Limb (tissue), 2 donors: Measurements from ENCODE around the gene ZNF655.

Source experiments
- DNase-seq, 2 donors: peaks; one replicate each; pipeline ENCODE4 v3.0.0-alpha.2; 2016; ENCODE audit errors: extremely low spot score in 2 of 2

ZNF655 gene

DNA sequence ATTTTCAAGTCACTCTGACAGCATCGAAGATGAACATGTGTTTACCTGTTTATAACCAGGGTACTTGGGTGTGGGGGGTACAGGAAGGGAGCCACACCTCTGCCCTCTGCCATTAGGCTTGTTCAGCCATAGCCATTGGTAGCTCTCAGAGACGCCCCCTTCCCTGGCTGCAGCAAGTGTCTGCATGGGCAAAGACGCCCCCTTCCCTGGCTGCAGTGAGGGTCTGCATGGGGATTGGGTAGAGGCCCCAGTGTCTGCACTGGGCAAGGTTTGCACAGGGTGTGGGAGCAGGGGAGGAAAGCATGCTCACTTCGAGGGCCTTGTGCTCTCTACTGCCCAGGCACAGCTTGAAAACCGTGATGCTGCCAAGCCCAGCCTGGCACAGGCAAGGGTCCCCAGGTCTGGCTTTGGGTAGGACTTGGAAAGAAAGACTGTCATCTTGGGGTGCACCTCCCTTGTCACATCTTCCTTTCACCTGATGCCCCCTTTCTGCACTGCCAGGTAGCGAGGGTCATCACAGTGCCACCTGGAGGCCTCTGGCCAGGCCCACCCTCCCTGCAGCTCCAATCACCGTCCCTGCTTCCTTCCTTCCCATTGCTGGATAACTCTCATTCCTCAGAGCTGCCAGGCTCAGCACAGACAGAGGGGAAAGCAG lies 43.3 kb downstream of the ZNF655 start:
- DNase-seq, result no peak

DNA sequence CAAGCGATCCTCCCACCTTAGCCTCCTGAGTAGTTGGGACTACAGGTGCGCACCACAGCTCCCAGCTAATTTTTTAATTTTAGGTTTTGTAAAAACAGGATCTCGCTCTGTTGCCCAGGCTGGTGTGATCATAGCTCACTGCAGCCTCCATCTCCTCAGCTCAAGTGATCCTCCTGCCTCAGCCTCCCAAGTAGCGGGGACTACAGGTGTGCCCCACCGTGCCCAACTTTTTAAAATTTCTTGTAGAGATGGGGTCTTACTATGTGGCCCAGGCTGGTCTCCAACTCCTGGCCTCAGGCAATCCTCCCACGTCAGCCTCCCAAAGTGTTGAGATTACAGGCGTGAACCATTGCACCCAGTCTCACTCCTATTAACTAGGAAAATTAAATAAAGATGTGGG lies 47.1 kb downstream of the ZNF655 start:
- no peak for DNase-seq

DNA sequence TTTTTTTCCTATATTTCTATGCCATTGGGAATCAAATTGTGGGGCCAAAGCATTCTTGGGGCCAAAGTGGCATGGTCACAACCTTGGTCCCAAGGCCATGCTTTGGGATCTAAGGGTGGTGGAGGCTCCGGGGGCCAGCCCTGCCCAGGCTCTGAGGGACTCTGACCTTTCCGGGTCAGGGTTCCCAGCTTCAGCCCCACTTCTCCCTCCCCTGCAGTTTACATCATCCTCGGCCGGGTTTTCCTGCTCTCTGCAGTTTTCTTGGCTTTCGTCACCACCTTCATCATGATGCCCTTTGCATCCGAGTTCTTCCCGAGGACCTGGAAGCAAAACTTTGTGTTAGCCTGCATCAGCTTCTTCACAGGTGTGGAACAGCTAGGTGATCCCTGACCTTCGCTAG lies 48.1 kb downstream of the ZNF655 start:
- no peak for DNase-seq

DNA sequence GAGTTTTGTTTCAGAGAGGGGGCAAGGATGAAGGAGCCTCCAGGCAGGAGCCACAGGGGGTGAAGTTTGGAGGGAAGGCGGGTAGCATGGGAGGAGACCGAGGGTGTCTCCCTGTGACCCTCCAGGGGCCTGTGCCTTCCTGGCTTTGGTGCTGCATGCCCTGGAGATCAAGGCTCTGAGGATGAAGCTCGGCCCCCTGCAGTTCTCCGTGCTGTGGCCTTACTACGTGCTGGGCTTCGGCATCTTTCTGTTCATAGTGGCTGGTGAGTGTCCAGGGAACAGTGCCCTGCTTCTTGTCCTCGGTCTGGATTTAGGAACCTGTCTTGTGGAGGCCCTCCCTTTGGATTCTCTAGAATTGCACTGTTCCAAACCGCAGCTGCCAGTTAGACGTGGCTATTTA lies 49.1 kb downstream of the ZNF655 start:
- no peak for DNase-seq

DNA sequence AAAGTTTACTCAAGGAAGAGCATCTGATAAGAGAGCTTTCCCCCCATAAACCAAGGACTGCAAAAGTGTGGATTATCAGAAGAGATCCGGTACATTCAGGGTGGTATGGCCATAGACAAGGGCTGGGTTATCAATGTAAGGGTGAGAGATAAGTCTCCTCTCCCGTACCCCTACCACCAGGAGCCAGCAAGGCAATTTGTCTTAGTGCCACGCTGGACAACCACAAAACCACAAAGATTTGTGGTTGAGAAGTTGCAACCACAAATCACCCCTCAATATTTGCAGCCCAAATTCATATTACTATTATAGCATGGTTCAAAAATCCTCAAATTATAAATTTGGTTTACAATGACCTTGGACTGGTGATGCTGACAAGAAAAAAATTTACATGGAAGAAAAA lies 56.1 kb downstream of the ZNF655 start:
- DNase-seq, result no peak

DNA sequence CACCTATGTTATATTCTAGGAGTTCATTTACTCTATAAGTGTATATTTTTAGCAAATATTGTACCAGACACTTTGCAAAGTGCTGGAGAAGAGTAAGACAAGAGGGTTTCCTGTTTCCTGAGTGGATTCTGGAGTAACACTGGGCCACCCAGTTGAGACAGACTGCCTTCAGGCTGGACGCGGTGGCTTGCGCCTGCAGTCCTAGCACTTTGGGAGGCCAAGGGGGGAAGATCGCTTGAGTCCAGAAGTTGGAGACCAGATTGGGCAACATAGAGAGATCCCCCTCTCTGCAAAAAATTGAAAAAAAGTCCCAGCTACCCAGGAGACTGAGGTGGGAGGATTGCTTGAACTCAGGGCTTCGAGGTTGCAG lies 57.5 kb downstream of the ZNF655 start:
- no peak for DNase-seq

DNA sequence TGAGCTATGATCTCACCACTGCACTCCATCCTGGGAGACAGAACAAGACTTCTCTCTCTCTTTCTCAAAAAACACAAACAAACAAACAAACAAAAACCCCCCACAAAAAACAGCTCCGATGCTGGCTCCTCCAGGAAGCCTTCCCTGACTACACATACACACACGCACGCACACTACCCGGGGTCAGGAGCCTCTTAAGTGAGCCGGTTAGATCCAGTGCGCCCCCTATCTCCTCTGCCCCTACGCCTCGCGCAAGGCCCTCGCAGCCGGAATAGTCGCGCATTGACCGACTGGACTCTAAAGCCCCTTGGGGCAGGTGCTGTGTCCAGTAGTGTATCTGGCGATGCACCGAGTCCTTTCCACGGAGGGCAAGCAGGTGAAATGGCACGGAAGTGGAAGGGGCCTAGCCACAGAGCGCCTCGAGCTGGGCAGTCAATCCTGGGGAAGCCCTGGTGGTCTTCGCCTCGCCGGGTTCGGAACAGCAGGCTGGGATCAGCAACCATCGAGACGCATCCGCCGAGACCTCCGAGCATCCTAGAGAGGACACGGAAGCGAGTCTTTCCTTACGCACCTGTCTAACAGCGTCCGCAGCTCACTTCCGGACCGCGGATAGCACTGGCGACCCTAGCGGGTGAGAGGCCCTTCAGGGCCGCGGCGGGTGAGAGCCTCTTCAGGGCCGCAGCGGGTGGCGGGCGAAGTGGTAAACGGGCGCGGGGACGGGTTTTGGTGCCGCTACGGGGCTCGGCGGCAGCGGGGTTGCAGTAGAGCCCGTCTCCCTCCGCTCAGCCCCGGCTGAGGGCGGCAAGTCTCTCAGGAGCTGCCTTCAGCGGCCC lies 58.1 kb downstream of the ZNF655 start, which contains the start of gene ZSCAN25:
Gene ZSCAN25, plus strand, starts transcription at position 588 of the 833 bp plus-strand sequence. CDS start 2,661 bp downstream, outside the sequence.
- peak; percentile 92 to 94 for DNase-seq

DNA sequence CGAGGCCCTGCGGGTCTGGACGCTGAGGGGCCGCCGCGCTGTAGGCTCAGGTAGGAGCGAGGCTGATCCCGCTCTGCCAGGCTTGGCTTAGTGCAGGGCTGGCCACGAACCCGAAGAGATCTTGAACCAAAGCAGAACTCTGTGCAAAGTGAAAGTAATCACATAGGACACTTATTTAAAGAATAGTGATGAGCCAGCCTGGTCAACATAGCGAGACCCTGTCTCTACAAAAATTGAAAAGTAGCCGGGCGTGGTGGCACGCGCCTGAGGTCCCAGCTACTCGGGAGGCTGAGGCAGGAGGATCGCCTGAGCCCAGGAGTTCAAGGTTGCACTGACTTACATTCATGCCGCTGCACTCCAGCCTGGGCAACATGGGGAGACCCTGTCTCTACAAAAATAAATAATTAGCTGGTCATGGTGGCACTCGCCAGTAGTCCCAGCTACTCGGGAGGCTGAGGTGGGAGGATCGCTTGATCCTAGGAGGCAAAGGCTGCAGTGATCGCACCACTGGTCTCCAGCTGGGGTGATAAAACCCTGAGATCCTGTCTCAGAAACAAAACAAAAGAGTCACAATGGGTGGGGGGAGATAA lies 58.8 kb downstream of the ZNF655 start:
- no peak for DNase-seq

DNA sequence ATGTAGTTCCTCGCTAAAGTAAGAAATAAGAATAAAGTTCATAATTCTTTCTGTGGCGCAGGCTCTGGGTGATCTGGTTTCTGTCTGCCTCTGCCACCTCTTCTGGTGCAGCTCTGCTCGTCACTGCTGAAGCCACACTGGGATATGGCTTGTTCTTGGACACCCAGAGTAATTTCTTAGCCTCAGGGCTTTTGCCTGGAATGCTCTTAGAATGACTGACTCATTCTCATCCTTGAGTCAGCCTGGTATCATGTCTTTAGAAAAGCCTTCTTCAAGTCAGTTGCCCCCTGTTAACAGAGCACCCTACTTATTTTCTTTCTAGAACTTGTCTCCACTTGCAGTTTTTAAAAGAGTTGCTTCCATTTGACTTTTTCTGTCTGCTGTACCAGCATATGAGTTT lies 60.3 kb downstream of the ZNF655 start:
- no peak for DNase-seq

DNA sequence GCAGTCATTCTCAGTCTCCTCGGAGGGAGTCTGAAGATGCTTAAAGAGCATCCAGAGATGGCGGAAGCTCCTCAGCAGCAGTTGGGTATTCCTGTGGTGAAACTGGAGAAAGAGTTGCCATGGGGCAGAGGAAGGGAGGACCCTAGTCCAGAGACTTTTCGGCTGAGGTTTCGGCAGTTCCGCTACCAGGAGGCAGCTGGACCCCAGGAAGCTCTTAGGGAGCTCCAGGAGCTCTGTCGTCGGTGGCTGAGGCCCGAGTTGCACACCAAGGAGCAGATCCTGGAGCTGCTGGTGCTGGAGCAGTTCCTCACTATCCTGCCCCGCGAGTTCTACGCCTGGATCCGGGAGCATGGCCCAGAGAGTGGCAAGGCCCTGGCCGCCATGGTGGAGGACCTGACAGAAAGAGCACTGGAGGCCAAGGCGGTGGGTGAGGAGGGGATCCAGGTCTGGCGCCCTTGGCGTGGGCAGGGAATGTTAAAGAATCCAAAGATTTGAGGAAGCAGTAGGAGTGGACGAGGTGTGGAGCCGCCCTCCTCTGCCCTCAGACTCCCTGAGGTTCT lies 61.2 kb downstream of the ZNF655 start:
- DNase-seq, result no peak

DNA sequence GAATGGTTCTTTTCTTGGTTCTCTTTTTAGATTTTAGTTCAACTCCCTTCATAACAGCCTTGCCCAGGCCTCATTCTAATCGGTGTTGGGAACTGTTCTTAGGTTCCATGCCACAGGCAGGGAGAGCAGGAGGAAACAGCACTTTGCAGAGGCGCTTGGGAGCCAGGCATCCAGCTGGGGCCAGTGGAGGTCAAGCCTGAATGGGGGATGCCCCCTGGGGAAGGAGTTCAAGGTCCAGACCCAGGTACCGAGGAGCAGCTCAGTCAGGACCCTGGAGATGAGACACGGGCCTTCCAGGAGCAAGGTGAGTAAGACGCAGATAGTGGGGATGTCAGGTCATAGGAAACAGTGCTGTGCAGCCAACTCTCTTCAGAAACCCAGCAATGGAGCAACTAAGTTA lies 62.8 kb downstream of the ZNF655 start:
- no peak for DNase-seq

DNA sequence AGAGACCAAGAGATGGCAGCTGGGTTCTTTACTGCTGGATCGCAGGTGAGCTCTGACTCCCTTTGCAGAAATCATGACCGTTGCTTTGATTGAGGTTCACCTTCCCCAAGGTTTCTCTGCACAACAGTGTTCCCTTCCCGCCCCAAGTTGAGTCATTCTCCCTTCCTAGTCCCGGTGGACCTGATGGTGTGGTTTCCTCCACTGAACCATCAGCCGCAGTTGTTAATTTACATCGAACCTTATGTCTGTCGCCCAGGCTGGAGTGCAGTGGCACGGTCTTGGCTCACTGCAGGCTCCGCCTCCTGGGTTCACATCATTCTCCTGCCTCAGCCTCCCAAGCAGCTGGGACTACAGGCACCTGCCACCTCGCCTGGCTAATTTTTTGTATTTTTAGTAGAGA lies 64.2 kb downstream of the ZNF655 start:
- DNase-seq, result no peak

DNA sequence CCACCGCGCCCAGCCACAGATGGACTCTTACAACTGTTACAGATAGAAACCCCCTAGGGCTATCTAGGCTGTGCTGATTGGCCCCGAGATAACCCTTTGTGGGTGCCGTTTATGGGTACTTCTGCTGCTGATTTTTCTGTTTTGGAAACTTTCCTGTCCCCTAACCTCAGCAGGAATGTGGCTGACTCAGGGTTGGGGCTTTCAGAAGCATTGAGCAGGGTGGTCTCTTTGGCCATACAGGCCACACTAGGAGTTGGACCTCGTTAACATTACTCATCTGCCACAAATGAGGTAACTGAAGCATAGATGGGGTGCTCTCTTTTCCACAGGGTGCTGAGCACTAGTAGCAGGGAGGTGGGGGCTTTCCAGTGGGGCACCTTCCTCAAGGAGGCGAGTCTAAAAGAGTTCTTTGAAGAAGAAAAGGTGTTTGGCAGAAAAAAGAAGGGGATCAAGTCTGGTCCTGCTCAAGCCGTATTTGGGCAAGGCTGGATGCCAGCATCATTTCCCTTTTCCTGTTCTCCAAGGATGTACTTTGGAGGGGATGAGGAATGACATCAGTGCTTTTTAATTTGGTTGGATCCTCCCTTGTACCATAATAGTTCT lies 64.8 kb downstream of the ZNF655 start:
- DNase-seq, result no peak

DNA sequence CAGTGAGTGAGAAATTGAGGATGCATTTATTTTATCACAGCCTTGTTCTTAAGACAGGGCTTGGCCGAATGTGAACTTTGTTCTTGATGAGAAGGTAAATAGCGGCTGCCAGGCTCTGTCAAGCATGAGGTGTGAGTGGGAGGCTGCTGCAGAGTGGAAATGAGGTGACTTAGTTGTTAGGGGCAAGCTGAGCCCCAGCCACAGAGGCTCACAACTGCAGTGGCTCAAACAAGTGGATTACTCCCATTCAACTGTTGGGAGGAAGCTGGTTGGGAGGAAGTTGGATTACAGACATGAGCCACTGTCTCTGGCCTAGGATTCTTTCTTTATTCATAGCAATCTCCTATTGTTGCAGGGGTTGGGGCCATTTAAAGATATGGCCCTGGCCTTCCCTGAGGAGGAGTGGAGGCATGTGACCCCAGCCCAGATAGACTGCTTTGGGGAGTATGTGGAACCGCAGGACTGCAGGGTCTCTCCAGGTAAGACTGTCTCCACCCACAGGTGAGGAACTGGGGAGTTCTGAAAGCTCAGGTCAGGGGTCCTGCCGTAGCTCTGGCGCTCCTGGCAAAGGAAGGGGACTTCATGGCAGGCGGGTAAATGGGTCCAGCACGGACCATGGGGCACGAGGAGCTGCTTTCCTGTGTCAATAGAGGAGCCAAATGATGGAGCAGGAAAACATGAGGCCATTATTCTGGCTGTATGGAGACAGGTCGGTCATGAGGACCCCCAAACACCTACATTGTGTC lies 65.4 kb downstream of the ZNF655 start:
- DNase-seq, result no peak

DNA sequence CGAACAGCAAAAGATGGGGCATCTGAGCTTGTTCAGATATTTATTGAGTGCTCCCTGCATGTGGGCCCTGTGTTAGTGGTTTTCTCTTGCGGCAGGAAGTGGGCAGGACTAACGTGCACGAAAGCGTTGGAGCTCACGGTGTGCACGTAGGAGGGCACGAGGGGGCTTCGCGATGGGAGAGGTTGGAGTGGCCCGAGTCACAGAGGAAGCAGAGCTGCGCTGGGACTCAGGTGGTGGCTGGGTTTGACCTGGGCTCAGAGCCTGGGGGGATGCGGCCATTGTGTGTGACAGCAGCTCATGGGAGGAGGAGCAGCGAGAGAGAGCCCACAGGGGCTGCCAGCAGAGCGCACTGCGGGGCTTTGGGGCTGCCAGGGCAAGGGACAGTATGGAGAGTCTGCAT lies 66.0 kb downstream of the ZNF655 start:
- no peak for DNase-seq

DNA sequence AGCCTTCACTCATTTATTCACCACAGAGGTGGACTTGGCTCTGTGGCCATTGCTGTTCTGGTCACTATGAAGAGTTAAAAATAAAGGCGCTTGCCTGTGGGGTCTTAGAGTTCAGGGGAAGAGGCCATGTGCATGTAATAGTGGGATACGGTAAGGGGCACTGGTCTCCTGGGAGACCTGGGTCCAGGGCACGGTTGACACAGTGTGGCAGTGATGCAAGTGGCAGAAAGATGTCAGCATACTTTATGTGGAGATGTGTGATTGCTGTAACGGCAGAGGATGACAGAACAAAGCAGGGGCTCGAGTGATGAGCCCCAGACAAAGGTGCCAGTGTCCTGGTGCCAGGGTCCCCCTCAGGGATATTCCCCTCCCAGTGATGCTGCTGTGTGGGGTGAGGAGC lies 66.9 kb downstream of the ZNF655 start:
- no peak for DNase-seq

DNA sequence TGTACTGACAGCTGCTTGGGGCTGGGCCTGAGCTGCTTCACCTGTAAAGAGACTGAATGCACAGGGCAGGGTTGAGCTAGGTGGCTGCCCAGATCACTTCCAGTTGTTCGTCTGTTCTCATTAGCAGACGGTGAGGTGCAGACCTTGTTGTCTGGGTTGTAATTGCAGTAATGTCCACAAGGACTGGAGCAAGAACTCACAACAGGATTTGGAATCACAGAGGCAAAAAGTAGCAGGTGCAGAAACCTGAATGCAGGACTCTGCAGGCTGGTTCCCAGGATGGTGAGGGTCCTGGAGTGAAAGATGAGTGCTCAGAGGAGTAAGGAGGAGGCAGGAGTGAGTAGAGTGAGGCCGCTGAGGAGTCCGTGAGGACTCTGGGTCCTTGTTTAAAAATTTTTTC lies 67.5 kb downstream of the ZNF655 start:
- no peak for DNase-seq
